PFSK-1 (cell line): ENCODE measurements around the gene KRTAP19-7.

Experiments
- POLR2AphosphoS5 ChIP-seq: IDR thresholded peaks from 2 replicates; pipeline ENCODE4 v1.6.1; 2012; ENCODE audit warnings: low read depth, mild to moderate bottlenecking, control low read depth, low read length, moderate library complexity
- REST ChIP-seq, 2 experiments: IDR thresholded peaks; 2 replicates each; pipeline versions ENCODE4 v1.6.1 to v1.8.0; 2011 to 2012; ENCODE audit warnings: low read depth in 2 of 2, low read length in 2 of 2, control low read depth in 1 of 2, inconsistent platforms in 1 of 2, mild to moderate bottlenecking in 1 of 2, moderate library complexity in 1 of 2; ENCODE audit not compliant: insufficient read depth in 1 of 2
- TAF1 ChIP-seq: IDR thresholded peaks from 2 replicates; pipeline ENCODE4 v1.6.1; 2012; ENCODE audit warnings: low read length, control low read depth, borderline replicate concordance; ENCODE audit not compliant: insufficient read depth

GRCh38 chr21:30552782-30553181 lies 8.3 kb downstream of the KRTAP19-7 start:
- TF ChIP-seq REST (IDR thresholded peaks at IDR 0.05; ENCODE audit: insufficient read depth in 1 of 2, low read depth in 2 of 2, low read length in 2 of 2) (no peak), POLR2AphosphoS5 (no peak), TAF1 (no peak)
